Loucy (cell line): Measurements from ENCODE around the gene CNPPD1.

ENCODE experiments used
- H2AFZ ChIP-seq: fragments of 200-600 bp; sonication (generic); 2 replicates; pipeline ENCODE4 v1.6.0; 2016; ENCODE audit warnings: antibody characterized with exemption, mild to moderate bottlenecking, low read length, moderate library complexity
- H3F3A ChIP-seq: fragments of 200-600 bp; 2 replicates; pipeline ENCODE4 v1.6.0; 2016; ENCODE audit warnings: antibody characterized with exemption, low read depth, mild to moderate bottlenecking
- H3K27me3 ChIP-seq: fragments of 200-600 bp; sonication (generic); 2 replicates; pipeline ENCODE4 v1.6.1; 2014; ENCODE audit warnings: low read length, mild to moderate bottlenecking; ENCODE audit not compliant: insufficient read depth, poor library complexity, severe bottlenecking
- H3K36me3 ChIP-seq: fragments of 200-600 bp; sonication (generic); 2 replicates; pipeline ENCODE4 v1.6.1; 2016; ENCODE audit warnings: low read length; ENCODE audit not compliant: insufficient read depth
- H3K4me1 ChIP-seq: fragments of 200-600 bp; sonication (generic); 2 replicates; pipeline ENCODE4 v1.5.1; 2014; ENCODE audit warnings: low read length, mild to moderate bottlenecking; ENCODE audit not compliant: insufficient read depth, poor library complexity, severe bottlenecking
- H3K4me2 ChIP-seq: fragments of 200-600 bp; sonication (generic); 2 replicates; pipeline ENCODE4 v1.6.0; 2014; ENCODE audit warnings: antibody characterized with exemption, low read length, low read depth, mild to moderate bottlenecking; ENCODE audit not compliant: poor library complexity, severe bottlenecking
- H3K4me3 ChIP-seq: fragments of 200-600 bp; sonication (generic); 2 replicates; pipeline ENCODE4 v1.5.1; 2014; ENCODE audit warnings: low read length, mild to moderate bottlenecking, mixed read lengths; ENCODE audit not compliant: poor library complexity, severe bottlenecking
- H3K79me2 ChIP-seq: fragments of 200-600 bp; sonication (generic); 2 replicates; pipeline ENCODE4 v1.6.1; 2014; ENCODE audit warnings: low read length; ENCODE audit not compliant: insufficient read depth
- H3K9ac ChIP-seq: fragments of 200-600 bp; sonication (generic); 2 replicates; pipeline ENCODE4 v1.6.0; 2014; ENCODE audit warnings: mild to moderate bottlenecking, low read depth, low read length, moderate library complexity; ENCODE audit not compliant: poor library complexity, severe bottlenecking
- H3K9me2 ChIP-seq: fragments of 200-600 bp; sonication (generic); replicated peaks from 2 replicates; pipeline ENCODE4 v1.6.1; 2016; ENCODE audit warnings: low read depth, low read length, mixed read lengths
- H3K9me3 ChIP-seq: fragments of 200-600 bp; sonication (generic); 2 replicates; pipeline ENCODE4 v1.6.1; 2014; ENCODE audit warnings: mild to moderate bottlenecking, antibody characterized with exemption, low read length, low read depth; ENCODE audit not compliant: insufficient read depth
- H4K20me1 ChIP-seq: fragments of 200-600 bp; sonication (generic); 2 replicates; pipeline ENCODE4 v1.6.0; 2014; ENCODE audit warnings: antibody characterized with exemption, low read length, mild to moderate bottlenecking; ENCODE audit not compliant: insufficient read depth, poor library complexity, severe bottlenecking
- EZH2phosphoT487 ChIP-seq: fragments of 200-600 bp; IDR thresholded peaks from 2 replicates; pipeline ENCODE4 v1.6.1; 2018; ENCODE audit warnings: antibody characterized with exemption, mild to moderate bottlenecking, moderate library complexity, borderline replicate concordance
- TF ChIP-seq, protein P1 (sequence below): fragments of 200-600 bp; sonication (generic); conservative IDR thresholded peaks from 2 replicates; pipeline ENCODE4 v1.5.1; 2014; ENCODE audit warnings: mild to moderate bottlenecking, antibody characterized with exemption, low read length

CNPPD1 gene

DNA sequence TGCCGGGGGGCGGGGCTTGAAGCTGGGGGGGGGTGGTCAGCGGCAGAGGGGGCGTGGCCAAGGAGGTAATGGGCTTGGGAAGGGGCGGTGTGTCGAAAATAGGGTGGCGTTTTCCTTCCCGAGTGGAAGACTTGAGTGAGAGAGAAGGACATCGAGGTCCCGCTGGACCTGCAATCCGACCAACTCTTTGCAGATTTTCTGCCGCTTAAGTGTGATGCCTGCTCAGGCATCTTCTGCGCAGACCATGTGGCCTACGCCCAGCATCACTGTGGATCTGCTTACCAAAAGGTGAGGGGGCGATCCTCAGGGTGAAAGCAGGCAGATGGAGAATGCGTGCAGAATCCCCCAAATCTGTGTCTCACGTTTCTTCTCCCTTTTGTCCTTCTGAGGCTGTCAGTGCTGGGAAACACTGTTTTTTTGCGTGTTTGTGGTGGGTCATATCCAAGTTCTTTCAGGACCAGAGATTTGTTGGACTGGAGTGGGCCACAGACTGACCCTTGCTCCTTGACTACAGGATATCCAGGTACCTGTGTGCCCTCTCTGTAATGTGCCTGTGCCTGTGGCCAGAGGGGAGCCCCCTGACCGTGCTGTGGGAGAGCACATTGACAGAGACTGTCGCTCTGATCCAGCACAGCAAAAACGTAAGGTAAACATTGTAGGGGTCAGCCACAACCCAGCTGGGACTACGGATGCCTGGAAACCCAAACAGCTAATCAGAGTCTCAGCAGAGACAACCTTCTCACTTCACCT is 30.6 kb upstream of the CNPPD1 start:
- Histone ChIP-seq H3K27me3 (no peaks in the 10 kb centered on the region), H3K9me2 (no peaks in the 10 kb centered on the region), H3K9ac (peak overlapping the region; percentile 87), H3K4me2 (peak overlapping the region; percentile 100), H3K4me3 (peak overlapping the region; percentile 90), H3K9me3 (peaks cover 4% of the 10 kb centered on the region; the same call in 1 of the 2 replicates), H4K20me1 (peaks cover 4% of the 10 kb centered on the region), H3K4me1 (peaks cover 18% of the 10 kb centered on the region), H3F3A (0 out of 2 replicates have a peak, but pooled peaks cover 5% of the 10 kb centered on the region), H3K36me3 (no peaks in the 10 kb centered on the region), H3K79me2 (peaks cover 9% of the 10 kb centered on the region; the same call in 1 of the 2 replicates), H2AFZ (peak overlapping the region; percentile 93)
- no peak for TF ChIP-seq EZH2phosphoT487
- TF ChIP-seq, protein P1, sequence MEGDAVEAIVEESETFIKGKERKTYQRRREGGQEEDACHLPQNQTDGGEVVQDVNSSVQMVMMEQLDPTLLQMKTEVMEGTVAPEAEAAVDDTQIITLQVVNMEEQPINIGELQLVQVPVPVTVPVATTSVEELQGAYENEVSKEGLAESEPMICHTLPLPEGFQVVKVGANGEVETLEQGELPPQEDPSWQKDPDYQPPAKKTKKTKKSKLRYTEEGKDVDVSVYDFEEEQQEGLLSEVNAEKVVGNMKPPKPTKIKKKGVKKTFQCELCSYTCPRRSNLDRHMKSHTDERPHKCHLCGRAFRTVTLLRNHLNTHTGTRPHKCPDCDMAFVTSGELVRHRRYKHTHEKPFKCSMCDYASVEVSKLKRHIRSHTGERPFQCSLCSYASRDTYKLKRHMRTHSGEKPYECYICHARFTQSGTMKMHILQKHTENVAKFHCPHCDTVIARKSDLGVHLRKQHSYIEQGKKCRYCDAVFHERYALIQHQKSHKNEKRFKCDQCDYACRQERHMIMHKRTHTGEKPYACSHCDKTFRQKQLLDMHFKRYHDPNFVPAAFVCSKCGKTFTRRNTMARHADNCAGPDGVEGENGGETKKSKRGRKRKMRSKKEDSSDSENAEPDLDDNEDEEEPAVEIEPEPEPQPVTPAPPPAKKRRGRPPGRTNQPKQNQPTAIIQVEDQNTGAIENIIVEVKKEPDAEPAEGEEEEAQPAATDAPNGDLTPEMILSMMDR = no peak

DNA sequence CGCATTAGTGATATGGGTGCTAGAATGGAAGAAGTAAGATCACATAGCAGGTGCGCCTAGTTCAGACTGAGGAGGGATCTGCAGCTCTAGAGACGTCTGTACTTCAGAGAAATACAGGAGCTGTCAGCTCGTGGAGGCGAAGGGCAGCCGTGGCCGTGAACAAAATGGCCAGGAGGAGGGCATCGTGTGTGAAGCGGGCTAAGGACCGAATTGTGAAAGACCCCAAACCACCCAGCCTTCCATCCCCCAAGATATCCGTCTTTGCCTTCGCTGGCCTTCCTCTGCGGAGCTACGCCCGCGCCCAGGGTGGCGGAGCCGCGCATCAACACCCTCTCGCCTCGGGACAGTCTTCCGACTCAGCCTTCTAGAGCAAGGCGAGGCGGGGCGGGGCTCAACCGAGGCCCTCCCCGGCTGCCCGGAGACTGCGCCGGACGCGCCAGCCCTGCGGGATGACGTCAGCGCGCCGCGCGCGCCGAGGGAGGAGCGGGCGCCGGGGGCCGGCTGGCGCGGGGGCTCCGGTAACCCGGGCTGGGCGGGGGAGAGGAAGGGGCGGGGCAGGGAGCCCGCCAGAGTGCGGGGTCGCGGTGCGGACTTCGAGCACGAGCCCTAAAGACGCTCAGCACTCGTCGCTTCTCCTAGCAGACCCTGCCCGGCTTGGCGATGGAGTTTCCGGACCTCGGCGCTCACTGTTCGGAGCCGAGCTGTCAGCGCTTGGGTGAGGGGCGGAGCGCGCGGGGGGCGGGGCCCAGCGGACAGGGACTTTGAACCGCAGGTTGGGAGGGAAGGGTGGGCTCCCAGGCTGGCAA is 29.8 kb upstream of the CNPPD1 start, which contains the start of gene ZFAND2B:
Gene ZFAND2B, plus strand, starts transcription at position 455 of the 806 bp plus-strand sequence. Its CDS starts 206 bp downstream, at position 661.
- H4K20me1 ChIP-seq = peaks cover 4% of the 10 kb centered on the region
- TF ChIP-seq, protein P1 = no peak
- peak within 1 kb of the TSS; percentile 93 for H2AFZ ChIP-seq
- H3F3A ChIP-seq = 0 out of 2 replicates have a peak, but pooled peaks cover 5% of the 10 kb centered on the region
- H3K4me3 ChIP-seq = peak within 1 kb of the TSS; percentile 90
- H3K36me3 ChIP-seq = no peaks in the 10 kb centered on the region
- H3K9me3 ChIP-seq = peaks cover 8% of the 10 kb centered on the region; the same call in 1 of the 2 replicates
- no peaks in the 10 kb centered on the region for H3K27me3 ChIP-seq
- H3K9ac ChIP-seq = peak within 1 kb of the TSS; percentile 87
- H3K4me2 ChIP-seq = peak within 1 kb of the TSS; percentile 100
- H3K79me2 ChIP-seq = peaks cover 9% of the 10 kb centered on the region; the same call in 1 of the 2 replicates
- H3K9me2 ChIP-seq = no peaks in the 10 kb centered on the region
- H3K4me1 ChIP-seq = peaks cover 18% of the 10 kb centered on the region

DNA sequence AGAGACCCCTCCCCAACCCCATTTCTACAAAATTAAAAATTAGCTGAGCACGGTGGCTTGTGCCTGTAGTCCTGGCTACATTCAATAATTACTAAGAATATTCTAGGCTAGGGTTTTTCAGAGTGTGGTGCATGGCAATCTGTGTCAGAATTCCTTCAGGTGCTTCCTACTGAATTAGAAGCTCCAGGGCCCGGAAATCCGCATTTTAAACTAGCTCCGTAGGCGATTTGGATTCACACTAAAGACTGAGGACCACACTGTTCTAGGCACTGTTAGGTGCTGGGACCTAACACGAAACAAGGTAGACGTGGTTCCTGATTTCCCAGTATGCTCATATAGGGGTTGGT is 29.2 kb upstream of the CNPPD1 start:
- peaks cover 9% of the 10 kb centered on the region; the same call in 1 of the 2 replicates for H3K79me2 ChIP-seq
- H3K4me3 ChIP-seq = peak overlapping the region; percentile 90
- H3K36me3 ChIP-seq = no peaks in the 10 kb centered on the region
- 0 out of 2 replicates have a peak, but pooled peaks cover 5% of the 10 kb centered on the region for H3F3A ChIP-seq
- H3K4me2 ChIP-seq = peak overlapping the region; percentile 99
- peaks cover 8% of the 10 kb centered on the region; the same call in 1 of the 2 replicates for H3K9me3 ChIP-seq
- no peak for TF ChIP-seq EZH2phosphoT487
- TF ChIP-seq, protein P1 = no peak
- H3K4me1 ChIP-seq = peaks cover 18% of the 10 kb centered on the region
- H4K20me1 ChIP-seq = peaks cover 4% of the 10 kb centered on the region
- H2AFZ ChIP-seq = peak overlapping the region; percentile 90
- no peaks in the 10 kb centered on the region for H3K27me3 ChIP-seq
- no peaks in the 10 kb centered on the region for H3K9me2 ChIP-seq
- peak overlapping the region; percentile 87 for H3K9ac ChIP-seq
